ENCODE measurements around the gene PIK3CG. TPM values are rescaled to one million over a fixed set of nuclear protein-coding genes. Genes with fewer than 3 reads are reported as not detected.
"Not testable (repeated sequence)": the region's sequence is repeated elsewhere in the genome, so short reads cannot be mapped to it uniquely, and the experiment has no call there.

PIK3CG gene
- total RNA-seq, 1 experiment from 2014 or later: 118 TPM

- H3K27me3 ChIP-seq (ENCODE audit: low read length): no peaks in the 10 kb centered on the region
- H3K4me1 ChIP-seq (ENCODE audit: low read length): peaks cover 2% of the 10 kb centered on the region; the same call in 1 of the 2 replicates
- no peaks in the 10 kb centered on the region for H3K36me3 ChIP-seq (ENCODE audit: insufficient read depth, low read length)
- H3K9me3 ChIP-seq (ENCODE audit: low read length): no peaks in the 10 kb centered on the region
- H3K27ac ChIP-seq (ENCODE audit: low read length): no peak overlapping the region
- H2AFZ ChIP-seq (ENCODE audit: low read length): no peak overlapping the region
- H3K9ac ChIP-seq (ENCODE audit: low read length): no peak overlapping the region
- H4K20me1 ChIP-seq (ENCODE audit: insufficient read depth, low read depth, low read length): no peaks in the 10 kb centered on the region
- no peaks in the 10 kb centered on the region for H3K79me2 ChIP-seq (ENCODE audit: low read length)
- no peak overlapping the region for H3K4me2 ChIP-seq (ENCODE audit: low read depth, low read length, poor library complexity, severe bottlenecking)
- no peak overlapping the region for H3K4me3 ChIP-seq (ENCODE audit: low read length)
- H3K9me2 ChIP-seq (replicated peaks; ENCODE audit: insufficient read depth, low read length): no peaks in the 10 kb centered on the region
- no peak for DNase-seq
Observed at GRCh38 chr7:106944035-106944665, 79.1 kb downstream of the PIK3CG start.

GRCh38 chr7:106947244-106947728, 82.2 kb downstream of the PIK3CG start:
- Histone ChIP-seq H3K27ac (ENCODE audit: low read length) (no peak overlapping the region), H3K27me3 (ENCODE audit: low read length) (no peaks in the 10 kb centered on the region), H4K20me1 (ENCODE audit: insufficient read depth, low read depth, low read length) (no peaks in the 10 kb centered on the region), H3K36me3 (ENCODE audit: insufficient read depth, low read length) (no peaks in the 10 kb centered on the region), H2AFZ (ENCODE audit: low read length) (no peak overlapping the region), H3K4me3 (ENCODE audit: low read length) (no peak overlapping the region), H3K9ac (ENCODE audit: low read length) (no peak overlapping the region), H3K9me2 (replicated peaks; ENCODE audit: insufficient read depth, low read length) (no peaks in the 10 kb centered on the region), H3K4me2 (ENCODE audit: low read depth, low read length, poor library complexity, severe bottlenecking) (no peak overlapping the region), H3K4me1 (ENCODE audit: low read length) (no peaks in the 10 kb centered on the region), H3K79me2 (ENCODE audit: low read length) (no peaks in the 10 kb centered on the region), H3K9me3 (ENCODE audit: low read length) (no peaks in the 10 kb centered on the region)
- peak; percentile 88 for DNase-seq

- H3K4me2 ChIP-seq (ENCODE audit: low read depth, low read length, poor library complexity, severe bottlenecking): no peak overlapping the region
- no peak overlapping the region for H3K9ac ChIP-seq (ENCODE audit: low read length)
- DNase-seq: no peak
- no peaks in the 10 kb centered on the region for H3K4me1 ChIP-seq (ENCODE audit: low read length)
- no peaks in the 10 kb centered on the region for H3K9me3 ChIP-seq (ENCODE audit: low read length)
- no peak overlapping the region for H2AFZ ChIP-seq (ENCODE audit: low read length)
- H3K4me3 ChIP-seq (ENCODE audit: low read length): no peak overlapping the region
- no peak overlapping the region for H3K27ac ChIP-seq (ENCODE audit: low read length)
- no peaks in the 10 kb centered on the region for H3K79me2 ChIP-seq (ENCODE audit: low read length)
- H3K36me3 ChIP-seq (ENCODE audit: insufficient read depth, low read length): no peaks in the 10 kb centered on the region
- no peaks in the 10 kb centered on the region for H3K9me2 ChIP-seq (replicated peaks; ENCODE audit: insufficient read depth, low read length)
- H3K27me3 ChIP-seq (ENCODE audit: low read length): no peaks in the 10 kb centered on the region
- H4K20me1 ChIP-seq (ENCODE audit: insufficient read depth, low read depth, low read length): no peaks in the 10 kb centered on the region
Observed at GRCh38 chr7:106952001-106952657, 87.0 kb downstream of the PIK3CG start.

GRCh38 chr7:106952658-106953231, 87.7 kb downstream of the PIK3CG start:
- H3K27ac ChIP-seq (ENCODE audit: low read length): no peak overlapping the region
- H3K27me3 ChIP-seq (ENCODE audit: low read length): no peaks in the 10 kb centered on the region
- H3K4me3 ChIP-seq (ENCODE audit: low read length): no peak overlapping the region
- H3K4me1 ChIP-seq (ENCODE audit: low read length): no peaks in the 10 kb centered on the region
- H3K4me2 ChIP-seq (ENCODE audit: low read depth, low read length, poor library complexity, severe bottlenecking): no peak overlapping the region
- no peaks in the 10 kb centered on the region for H4K20me1 ChIP-seq (ENCODE audit: insufficient read depth, low read depth, low read length)
- no peaks in the 10 kb centered on the region for H3K9me2 ChIP-seq (replicated peaks; ENCODE audit: insufficient read depth, low read length)
- no peak for DNase-seq
- no peak overlapping the region for H2AFZ ChIP-seq (ENCODE audit: low read length)
- H3K9ac ChIP-seq (ENCODE audit: low read length): no peak overlapping the region
- H3K9me3 ChIP-seq (ENCODE audit: low read length): no peaks in the 10 kb centered on the region
- no peaks in the 10 kb centered on the region for H3K36me3 ChIP-seq (ENCODE audit: insufficient read depth, low read length)
- no peaks in the 10 kb centered on the region for H3K79me2 ChIP-seq (ENCODE audit: low read length)

- H2AFZ ChIP-seq (ENCODE audit: low read length): no peak overlapping the region
Observed at GRCh38 chr7:106954840-106955239, 89.8 kb downstream of the PIK3CG start.

GRCh38 chr7:106955857-106956256, 90.8 kb downstream of the PIK3CG start:
- not testable (repeated sequence) for H3K27ac ChIP-seq (ENCODE audit: low read length); H3K9me2 ChIP-seq (replicated peaks; ENCODE audit: insufficient read depth, low read length); H3K36me3 ChIP-seq (ENCODE audit: insufficient read depth, low read length); H3K79me2 ChIP-seq (ENCODE audit: low read length); H3K4me3 ChIP-seq (ENCODE audit: low read length); H4K20me1 ChIP-seq (ENCODE audit: insufficient read depth, low read depth, low read length); H3K27me3 ChIP-seq (ENCODE audit: low read length); H3K9me3 ChIP-seq (ENCODE audit: low read length); H3K4me2 ChIP-seq (ENCODE audit: low read depth, low read length, poor library complexity, severe bottlenecking); H3K9ac ChIP-seq (ENCODE audit: low read length); DNase-seq; H2AFZ ChIP-seq (ENCODE audit: low read length); H3K4me1 ChIP-seq (ENCODE audit: low read length)

More at GRCh38 chr7:106954840-106955239, 89.8 kb downstream of the PIK3CG start:
- Histone ChIP-seq H3K9ac (ENCODE audit: low read length) (no peak overlapping the region), H3K36me3 (ENCODE audit: insufficient read depth, low read length) (no peaks in the 10 kb centered on the region), H3K4me3 (ENCODE audit: low read length) (no peak overlapping the region), H3K27ac (ENCODE audit: low read length) (no peak overlapping the region), H3K27me3 (ENCODE audit: low read length) (no peaks in the 10 kb centered on the region), H3K79me2 (ENCODE audit: low read length) (no peaks in the 10 kb centered on the region), H3K9me3 (ENCODE audit: low read length) (no peaks in the 10 kb centered on the region), H3K4me1 (ENCODE audit: low read length) (no peaks in the 10 kb centered on the region), H3K9me2 (replicated peaks; ENCODE audit: insufficient read depth, low read length) (no peaks in the 10 kb centered on the region), H3K4me2 (ENCODE audit: low read depth, low read length, poor library complexity, severe bottlenecking) (no peak overlapping the region), H4K20me1 (ENCODE audit: insufficient read depth, low read depth, low read length) (no peaks in the 10 kb centered on the region)
- DNase-seq: no peak

Other genes starting within 250 kb of the PIK3CG start
- gene CCDC71L, start 204.1 kb upstream of the PIK3CG start, total RNA-seq (2014; rRNA removed; shearing (Covaris generic); ENCODE audit: low replicate concordance): 18.7 and 31.0 TPM in 2 replicates
- gene PRKAR2B, start 179.4 kb downstream of the PIK3CG start, total RNA-seq (2014; rRNA removed; shearing (Covaris generic); ENCODE audit: low replicate concordance): 0.32 and 0.67 TPM in 2 replicates

All from Karpas-422 (cell line).